Stimulated activated CD8-positive, alpha-beta memory T cell treated with anti-CD3 and anti-CD28 coated beads, Interleukin-4, amount 100 ng/mL, for 24 hours (primary cell): ENCODE measurements around the gene PPP4C.
A peak's percentile ranks its signal among the peaks of the same experiment; 100 is the strongest.
"Not testable (repeated sequence)": the region's sequence is repeated elsewhere in the genome, so short reads cannot be mapped to it uniquely, and the experiment has no call there.

Experiments used
- DNase-seq: peaks from one replicate; pipeline ENCODE4 v3.0.0-alpha.2; 2020; ENCODE audit warnings: low read depth

PPP4C gene

GRCh38 chr16:30096862-30097563 lies 21.2 kb downstream of the PPP4C start:
- DNase-seq: no peak

GRCh38 chr16:30104090-30104489 lies 28.3 kb downstream of the PPP4C start:
- no peak for DNase-seq

- no peak for DNase-seq
These were observed 28.7 kb downstream of the PPP4C start for GRCh38 chr16:30104492-30104891.

GRCh38 chr16:30108059-30108850 lies 32.5 kb downstream of the PPP4C start:
- no peak for DNase-seq

GRCh38 chr16:30110661-30111060 lies 34.9 kb downstream of the PPP4C start:
- DNase-seq: no peak

GRCh38 chr16:30112197-30113030 lies 36.6 kb downstream of the PPP4C start:
- peak; percentile 47 for DNase-seq

- DNase-seq: no peak
These were observed 37.4 kb downstream of the PPP4C start, which contains the start of gene GDPD3 for GRCh38 chr16:30113031-30113710. TSS of gene GDPD3 (minus strand) at chr16:30113537. CDS start at chr16:30113478, 59 bp downstream.

- no peak for DNase-seq
These were observed 38.0 kb downstream of the PPP4C start for GRCh38 chr16:30113711-30114333.

- DNase-seq: no peak
These were observed 38.6 kb downstream of the PPP4C start for GRCh38 chr16:30114411-30114810.

GRCh38 chr16:30114833-30115232 lies 39.0 kb downstream of the PPP4C start:
- not testable (repeated sequence) for DNase-seq

GRCh38 chr16:30115238-30115637 lies 39.4 kb downstream of the PPP4C start:
- DNase-seq: no peak

- no peak for DNase-seq
These were observed 40.8 kb downstream of the PPP4C start for GRCh38 chr16:30116291-30117207.

GRCh38 chr16:30117768-30118167 lies 42.0 kb downstream of the PPP4C start:
- DNase-seq: no peak

- no peak for DNase-seq
These were observed 43.6 kb downstream of the PPP4C start for GRCh38 chr16:30119428-30119827.

- no peak for DNase-seq
These were observed 44.7 kb downstream of the PPP4C start for GRCh38 chr16:30120340-30121105.

GRCh38 chr16:30121741-30122571 lies 46.2 kb downstream of the PPP4C start:
- no peak for DNase-seq

- no peak for DNase-seq
These were observed 46.9 kb downstream of the PPP4C start for GRCh38 chr16:30122604-30123160.

GRCh38 chr16:30124985-30125379 lies 49.2 kb downstream of the PPP4C start:
- DNase-seq: no peak
